ENCODE results near the gene MAD1L1.

The MAD1L1 gene

DNA sequence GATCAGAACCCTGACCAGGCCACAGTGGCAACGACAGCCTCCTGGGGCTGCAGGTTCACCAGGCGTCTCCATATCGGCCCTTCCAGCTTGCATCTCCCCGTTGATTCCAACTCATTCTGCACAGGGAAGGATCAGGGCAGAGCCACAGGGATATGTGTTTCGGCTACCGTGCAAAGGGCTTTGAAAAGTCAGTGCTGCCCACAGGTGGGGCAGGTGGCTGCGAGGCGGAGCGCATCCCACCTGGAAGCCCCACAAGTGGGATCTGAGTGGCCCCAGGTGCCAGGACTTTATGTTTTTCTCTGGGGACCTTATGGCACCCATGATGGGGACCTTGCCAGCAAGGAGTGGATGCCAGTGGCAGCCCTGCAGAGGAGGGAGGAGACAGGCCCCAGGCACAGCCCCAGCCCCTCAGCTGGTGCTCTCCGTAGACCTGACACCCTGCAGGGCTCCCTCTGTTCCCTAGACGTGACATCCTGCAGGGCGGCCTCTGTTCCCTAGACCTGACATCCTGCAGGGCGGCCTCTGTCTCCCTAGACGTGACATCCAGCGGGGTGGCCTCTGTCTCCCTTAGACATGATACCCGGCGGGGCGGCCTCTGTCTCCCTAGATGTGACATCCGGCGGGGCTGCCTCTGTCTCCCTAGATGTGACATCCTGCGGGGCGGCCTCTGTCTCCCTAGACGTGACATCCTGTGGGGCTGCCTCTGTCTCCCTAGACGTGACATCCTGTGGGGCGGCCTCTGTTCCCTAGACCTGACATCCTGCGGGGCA, 373.3 kb downstream of the MAD1L1 start:
- DNase-seq (ENCODE audit: low read depth) = no peak
- TF ChIP-seq, protein P1, sequence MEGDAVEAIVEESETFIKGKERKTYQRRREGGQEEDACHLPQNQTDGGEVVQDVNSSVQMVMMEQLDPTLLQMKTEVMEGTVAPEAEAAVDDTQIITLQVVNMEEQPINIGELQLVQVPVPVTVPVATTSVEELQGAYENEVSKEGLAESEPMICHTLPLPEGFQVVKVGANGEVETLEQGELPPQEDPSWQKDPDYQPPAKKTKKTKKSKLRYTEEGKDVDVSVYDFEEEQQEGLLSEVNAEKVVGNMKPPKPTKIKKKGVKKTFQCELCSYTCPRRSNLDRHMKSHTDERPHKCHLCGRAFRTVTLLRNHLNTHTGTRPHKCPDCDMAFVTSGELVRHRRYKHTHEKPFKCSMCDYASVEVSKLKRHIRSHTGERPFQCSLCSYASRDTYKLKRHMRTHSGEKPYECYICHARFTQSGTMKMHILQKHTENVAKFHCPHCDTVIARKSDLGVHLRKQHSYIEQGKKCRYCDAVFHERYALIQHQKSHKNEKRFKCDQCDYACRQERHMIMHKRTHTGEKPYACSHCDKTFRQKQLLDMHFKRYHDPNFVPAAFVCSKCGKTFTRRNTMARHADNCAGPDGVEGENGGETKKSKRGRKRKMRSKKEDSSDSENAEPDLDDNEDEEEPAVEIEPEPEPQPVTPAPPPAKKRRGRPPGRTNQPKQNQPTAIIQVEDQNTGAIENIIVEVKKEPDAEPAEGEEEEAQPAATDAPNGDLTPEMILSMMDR (IDR thresholded peaks at IDR 0.05; ENCODE audit: low read length, missing control alignments) = no peak
- H3K4me3 ChIP-seq (replicated peaks; ENCODE audit: low read depth, low read length) = no peak overlapping the region

GRCh38 chr7:1858435-1859265, 374.1 kb downstream of the MAD1L1 start:
- no peak overlapping the region for H3K4me3 ChIP-seq (replicated peaks; ENCODE audit: low read depth, low read length)
- DNase-seq (ENCODE audit: low read depth) = no peak
- TF ChIP-seq, protein P1 (IDR thresholded peaks at IDR 0.05; ENCODE audit: low read length, missing control alignments) = no peak

DNA sequence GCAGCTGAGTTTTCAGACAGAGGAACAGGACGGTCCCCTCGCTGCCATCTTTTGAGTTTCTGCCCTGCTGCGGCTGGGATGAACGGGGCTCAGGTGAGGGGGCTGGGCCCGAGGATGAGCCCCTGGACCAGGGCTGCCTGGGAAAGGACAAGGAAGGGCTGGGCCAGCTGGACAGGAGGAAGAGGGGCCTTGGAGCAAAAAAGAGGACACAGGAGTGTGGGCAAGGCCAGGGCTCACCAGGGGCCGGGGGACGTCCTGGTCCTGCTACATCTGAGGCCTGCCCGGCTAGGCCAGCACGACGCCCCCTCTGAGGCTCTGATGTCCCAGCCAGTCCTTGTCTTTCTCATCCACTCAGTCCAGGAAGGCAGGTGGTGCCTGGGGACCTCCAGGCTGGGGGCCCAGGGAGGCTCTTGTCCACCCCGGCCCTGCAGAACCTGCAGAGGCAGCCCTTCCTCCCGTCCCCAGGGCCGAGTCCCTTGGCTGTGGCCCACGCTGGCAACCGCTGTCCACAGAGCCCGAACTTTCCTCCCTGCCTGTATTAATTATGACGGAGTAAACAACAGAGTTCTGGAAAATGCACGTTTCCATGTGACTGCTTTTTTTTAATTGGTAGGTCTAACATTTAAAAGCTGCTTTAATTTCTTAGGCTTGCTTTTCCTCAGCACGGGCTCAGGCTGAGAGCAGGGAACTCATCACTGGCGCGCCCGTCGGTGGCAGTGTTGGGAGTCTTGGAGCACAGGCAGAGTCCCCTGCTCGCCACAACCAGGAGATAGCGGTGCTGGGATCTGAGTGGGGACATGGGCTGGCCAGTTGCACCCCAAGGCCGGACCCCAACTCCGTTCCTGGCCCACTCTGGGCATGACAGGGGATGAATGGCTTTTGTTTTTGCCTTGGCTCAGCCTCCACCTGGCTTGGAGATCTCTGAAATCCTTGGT, 375.0 kb downstream of the MAD1L1 start:
- TF ChIP-seq, protein P1 (IDR thresholded peaks at IDR 0.05; ENCODE audit: low read length, missing control alignments) = no peak
- H3K4me3 ChIP-seq (replicated peaks; ENCODE audit: low read depth, low read length) = no peak overlapping the region
- no peak for DNase-seq (ENCODE audit: low read depth)

DNA sequence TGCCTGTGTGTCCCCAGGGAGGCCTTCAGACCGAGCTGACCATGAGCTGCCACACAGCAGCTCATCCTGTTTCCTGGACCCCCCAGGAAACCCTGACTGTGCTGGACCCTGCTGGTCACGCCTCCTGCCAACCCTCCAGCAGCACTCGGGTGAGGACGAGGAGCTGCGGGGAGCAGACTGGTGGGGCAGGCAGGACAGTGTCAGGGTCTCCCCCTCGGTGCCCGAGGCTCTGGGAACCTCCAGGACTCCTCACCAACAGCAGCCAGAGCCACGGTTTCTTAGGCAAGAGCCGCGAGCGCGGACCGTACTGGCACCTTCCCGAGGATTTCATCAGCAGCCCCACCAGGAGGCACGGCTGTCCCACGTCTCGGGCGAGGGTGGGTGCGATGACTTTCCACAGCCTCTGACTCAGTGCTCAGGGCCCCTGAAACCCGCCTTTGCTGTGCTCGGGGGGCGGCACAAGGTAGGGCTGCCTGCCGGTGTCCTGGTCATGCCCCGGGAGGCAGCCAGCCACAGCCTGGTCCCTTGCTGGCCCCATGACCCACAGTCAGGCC, 375.8 kb downstream of the MAD1L1 start:
- H3K4me3 ChIP-seq (replicated peaks; ENCODE audit: low read depth, low read length) = no peak overlapping the region
- DNase-seq (ENCODE audit: low read depth) = no peak
- TF ChIP-seq, protein P1 (IDR thresholded peaks at IDR 0.05; ENCODE audit: low read length, missing control alignments) = no peak

DNA sequence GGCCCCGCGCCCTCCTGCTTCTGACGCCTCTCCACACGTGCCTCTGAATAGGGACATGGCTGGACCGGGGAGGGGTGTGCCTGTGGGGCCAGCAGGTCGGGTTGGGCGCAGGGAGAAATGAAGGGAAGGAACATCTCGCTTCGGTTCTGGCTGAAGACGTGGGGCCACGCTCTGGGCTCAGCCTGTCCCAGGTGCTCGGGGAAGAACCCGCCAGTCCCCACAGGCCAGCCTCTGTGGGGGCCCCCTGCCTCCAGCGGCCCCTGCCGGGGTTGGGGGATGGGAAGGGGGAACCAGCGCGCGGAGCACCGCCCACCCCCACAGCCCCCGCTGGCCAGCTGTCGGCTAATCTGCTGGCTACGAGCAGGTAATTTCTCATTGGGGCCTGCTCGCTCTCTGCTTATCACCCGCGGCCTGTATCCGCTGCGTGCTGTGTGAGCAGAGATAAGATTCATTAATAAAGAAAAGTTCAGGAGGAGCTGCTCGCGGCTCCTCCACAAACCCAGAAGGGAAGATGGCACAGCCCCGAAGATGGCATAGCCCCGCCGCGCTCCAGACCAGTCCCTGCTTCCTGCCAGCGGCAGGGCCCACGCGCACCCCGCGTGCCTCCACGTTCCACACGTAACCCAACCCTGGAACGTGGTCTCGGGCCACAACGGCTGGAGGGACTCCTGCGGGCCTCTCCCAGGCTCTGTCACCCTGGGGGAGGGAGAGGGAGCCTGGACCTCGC, 376.4 kb downstream of the MAD1L1 start:
- no peak for DNase-seq (ENCODE audit: low read depth)
- H3K4me3 ChIP-seq (replicated peaks; ENCODE audit: low read depth, low read length) = no peak overlapping the region
- TF ChIP-seq, protein P1 (IDR thresholded peaks at IDR 0.05; ENCODE audit: low read length, missing control alignments) = no peak

DNA sequence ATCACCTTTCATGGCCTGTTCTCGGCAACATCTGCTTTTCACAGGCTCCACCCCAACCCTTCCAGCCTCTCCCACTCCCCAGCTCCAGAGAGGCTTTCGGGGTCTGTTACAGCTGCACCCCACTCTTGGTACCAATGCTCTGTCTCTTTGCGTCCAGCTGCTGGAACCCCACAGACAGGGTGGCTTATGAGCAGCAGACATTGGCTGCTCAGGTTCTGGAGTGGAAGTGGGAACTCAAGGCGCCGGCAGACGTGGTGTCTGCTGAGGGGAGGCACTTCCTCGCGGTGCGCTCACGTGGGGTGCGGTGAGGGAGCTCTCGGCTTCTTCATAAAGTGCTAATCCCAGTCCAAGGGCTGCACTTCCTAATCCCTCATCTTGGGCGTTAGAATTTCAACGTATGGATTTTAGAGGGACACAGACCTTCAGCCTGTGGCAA, 377.0 kb downstream of the MAD1L1 start:
- no peak overlapping the region for H3K4me3 ChIP-seq (replicated peaks; ENCODE audit: low read depth, low read length)
- no peak for DNase-seq (ENCODE audit: low read depth)
- TF ChIP-seq, protein P1 (IDR thresholded peaks at IDR 0.05; ENCODE audit: low read length, missing control alignments) = no peak
